Measurements from ENCODE around the gene GYG1.

Gene GYG1

GRCh38 chr3:148990236-148990635 is 1.1 kb upstream of the GYG1 start:
- no peak for DNase-seq (ENCODE audit: low spot score)

- peak; percentile 63 for DNase-seq (ENCODE audit: low spot score)
Observed at GRCh38 chr3:148992027-148992634, 791 bp downstream of the GYG1 start.

DNA sequence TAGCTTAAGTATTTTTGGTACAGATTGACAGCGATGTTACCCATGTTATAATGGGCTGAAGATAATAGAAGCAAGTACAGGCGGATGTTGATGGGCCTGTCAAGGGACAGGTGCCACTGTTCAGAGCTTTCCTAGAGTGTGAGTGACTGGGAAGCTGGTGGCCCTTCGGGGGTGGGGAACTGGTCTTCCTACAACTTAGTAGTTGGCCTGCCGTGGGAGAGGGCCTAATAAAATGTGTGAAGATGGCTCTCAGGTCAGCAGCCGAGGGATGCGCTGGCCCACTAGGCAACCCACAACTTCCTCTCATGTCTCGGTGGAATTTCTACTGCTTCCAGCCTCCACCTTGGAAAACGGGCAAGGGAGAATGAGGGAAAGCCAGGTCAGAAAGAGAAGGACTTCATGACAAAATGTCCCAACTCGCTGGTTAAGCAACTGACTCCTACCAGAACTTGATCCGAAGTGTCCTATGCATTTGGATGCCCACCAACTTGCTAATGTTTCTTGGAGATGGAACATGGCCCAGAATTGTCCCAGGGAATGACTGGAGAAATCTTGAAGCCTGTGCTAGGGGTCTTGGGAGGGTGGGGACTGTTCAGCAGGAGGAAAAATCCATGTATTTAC is 1.4 kb downstream of the GYG1 start:
- no peak for DNase-seq (ENCODE audit: low spot score)

- no peak for DNase-seq (ENCODE audit: low spot score)
Observed at GRCh38 chr3:148997623-148998022, 6.3 kb downstream of the GYG1 start.

DNA sequence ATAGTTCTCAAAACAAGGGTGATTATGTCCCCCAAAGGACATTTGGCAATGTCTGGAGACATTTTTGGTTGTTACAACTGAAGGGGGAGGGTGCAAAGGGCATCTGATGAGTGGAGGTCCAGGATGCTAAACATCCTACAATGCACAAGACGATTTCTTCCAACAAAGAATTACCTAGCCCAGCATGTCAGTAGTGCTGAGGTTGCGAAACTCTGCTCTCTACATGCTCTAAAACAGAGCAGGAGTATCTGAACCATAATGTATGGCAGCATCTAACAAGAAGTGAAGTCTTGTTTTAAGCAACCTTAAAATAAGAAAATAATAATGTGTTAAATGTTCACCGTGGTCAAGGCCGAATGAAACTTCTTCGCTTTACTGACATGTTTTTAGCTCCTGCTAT is 7.0 kb downstream of the GYG1 start:
- DNase-seq (ENCODE audit: low spot score), result no peak

DNA sequence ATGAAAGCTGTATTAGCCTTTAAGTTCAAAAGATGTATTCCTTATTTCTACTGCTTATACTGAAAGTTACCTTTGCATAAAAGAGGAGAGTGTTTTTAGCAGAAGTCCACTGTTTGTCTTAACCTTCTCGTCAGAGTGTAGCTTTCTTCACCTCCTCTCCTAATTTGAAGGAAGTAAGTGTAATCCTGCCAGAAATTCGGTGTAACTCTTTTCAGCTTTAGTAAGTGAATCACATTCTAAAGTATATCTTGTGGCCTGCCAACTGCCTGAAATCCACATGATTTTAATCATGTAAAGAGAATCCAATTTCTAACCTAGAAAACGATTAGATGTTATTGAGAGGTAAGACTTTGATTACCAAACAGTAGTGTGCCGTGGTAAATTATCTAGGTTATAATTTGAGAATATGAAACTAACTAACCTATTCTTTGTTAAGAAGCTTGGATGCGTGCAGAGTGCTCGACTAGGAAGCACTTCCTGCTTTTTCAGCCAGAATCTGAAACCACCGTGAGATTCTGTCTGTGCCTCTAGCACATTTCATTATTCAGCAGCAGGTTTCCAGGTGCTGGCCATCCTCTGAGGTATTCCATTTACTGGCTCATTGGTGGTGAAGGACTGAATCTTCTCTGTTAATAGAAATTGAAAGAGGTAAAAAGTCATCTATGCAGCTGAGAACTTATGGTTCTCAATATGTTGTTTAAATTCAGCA is 7.5 kb downstream of the GYG1 start:
- no peak for DNase-seq (ENCODE audit: low spot score)

- peak; percentile 23 for DNase-seq (ENCODE audit: low spot score)
Observed at GRCh38 chr3:148999806-149000205, 8.5 kb downstream of the GYG1 start.

GRCh38 chr3:149000206-149000745 is 8.9 kb downstream of the GYG1 start:
- no peak for DNase-seq (ENCODE audit: low spot score)

- no peak for DNase-seq (ENCODE audit: low spot score)
Observed at GRCh38 chr3:149001727-149002126, 10.4 kb downstream of the GYG1 start.

DNA sequence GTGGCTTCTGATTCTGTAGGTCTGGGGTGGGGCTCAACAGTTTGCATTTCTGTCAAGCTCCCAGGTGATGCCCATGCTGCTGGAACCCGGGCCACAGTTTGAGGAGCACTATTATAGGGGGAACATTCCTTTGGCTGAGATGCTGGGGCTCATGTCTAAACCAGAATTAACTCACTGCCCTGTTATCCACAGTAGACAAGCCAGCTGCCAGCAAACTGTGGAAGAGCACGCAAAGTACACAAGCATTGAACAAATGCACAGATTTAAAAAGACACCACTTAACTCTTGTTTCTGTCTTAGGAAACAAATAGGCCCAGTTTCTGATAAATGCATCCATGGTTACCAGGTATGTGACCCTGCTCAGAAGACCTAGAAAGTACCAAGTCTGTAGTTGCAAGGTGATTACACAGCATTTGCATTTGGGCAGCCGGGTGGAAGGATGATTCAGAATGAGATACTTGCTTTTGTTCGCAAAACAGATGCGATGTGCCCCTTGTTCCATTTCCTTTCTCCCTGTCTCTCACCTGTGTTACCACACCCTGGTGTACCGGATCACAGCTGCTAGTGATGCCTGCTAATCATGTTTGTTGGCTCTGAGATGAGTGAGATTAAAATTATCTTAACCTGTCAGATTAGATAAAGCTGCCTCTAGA is 12.4 kb downstream of the GYG1 start:
- no peak for DNase-seq (ENCODE audit: low spot score)

- DNase-seq (ENCODE audit: low spot score), result no peak
Observed at GRCh38 chr3:149004622-149005021, 13.3 kb downstream of the GYG1 start.

GRCh38 chr3:149005416-149005815 is 14.1 kb downstream of the GYG1 start:
- DNase-seq (ENCODE audit: low spot score), result no peak

- no peak for DNase-seq (ENCODE audit: low spot score)
Observed at GRCh38 chr3:149007567-149008257, 16.4 kb downstream of the GYG1 start.

- no peak for DNase-seq (ENCODE audit: low spot score)
Observed at GRCh38 chr3:149009732-149010131, 18.4 kb downstream of the GYG1 start.

DNA sequence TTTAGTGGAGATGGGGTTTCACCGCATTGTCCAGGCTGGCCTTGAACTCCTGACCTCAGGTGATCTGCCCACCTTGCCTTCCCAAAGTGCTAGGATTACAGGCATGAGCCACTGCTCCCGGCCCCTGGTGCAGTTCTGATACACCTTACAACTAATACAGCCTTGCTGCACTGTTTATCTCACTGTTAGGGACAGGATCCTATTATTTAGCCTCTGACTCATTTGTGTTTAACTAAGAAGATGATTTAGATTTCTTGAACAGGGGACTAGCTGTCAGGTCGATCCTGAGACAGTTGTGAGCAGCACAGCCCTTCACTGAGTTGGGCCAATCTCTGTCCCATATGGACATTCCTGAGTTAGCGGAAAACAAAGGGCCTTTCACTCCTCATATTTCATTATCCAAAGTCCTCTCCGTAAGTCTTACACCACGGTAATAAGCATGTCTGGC is 19.2 kb downstream of the GYG1 start:
- DNase-seq (ENCODE audit: low spot score), result no peak

DNA sequence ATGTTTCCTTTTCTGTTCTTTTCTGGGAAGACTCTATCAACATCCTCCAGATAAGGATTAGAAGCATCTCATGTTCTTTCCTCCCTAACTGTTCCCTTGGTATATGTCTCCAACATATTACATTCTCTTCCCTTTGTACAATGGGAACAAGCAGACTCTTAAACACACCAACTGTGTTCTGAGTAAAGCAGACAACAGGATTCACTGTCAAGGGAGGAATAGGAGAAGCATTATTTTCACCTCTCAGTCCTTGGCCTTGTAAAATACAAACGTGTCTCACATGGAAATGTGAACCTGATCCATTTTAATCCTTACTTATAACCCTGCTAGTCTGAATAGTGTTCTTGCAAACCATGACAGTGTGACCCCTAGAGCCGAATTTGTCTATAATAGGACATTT is 19.6 kb downstream of the GYG1 start:
- no peak for DNase-seq (ENCODE audit: low spot score)

GRCh38 chr3:149011676-149012075 is 20.3 kb downstream of the GYG1 start:
- DNase-seq (ENCODE audit: low spot score), result no peak

- DNase-seq (ENCODE audit: low spot score), result no peak
Observed at GRCh38 chr3:149013726-149014125, 22.4 kb downstream of the GYG1 start.

DNA sequence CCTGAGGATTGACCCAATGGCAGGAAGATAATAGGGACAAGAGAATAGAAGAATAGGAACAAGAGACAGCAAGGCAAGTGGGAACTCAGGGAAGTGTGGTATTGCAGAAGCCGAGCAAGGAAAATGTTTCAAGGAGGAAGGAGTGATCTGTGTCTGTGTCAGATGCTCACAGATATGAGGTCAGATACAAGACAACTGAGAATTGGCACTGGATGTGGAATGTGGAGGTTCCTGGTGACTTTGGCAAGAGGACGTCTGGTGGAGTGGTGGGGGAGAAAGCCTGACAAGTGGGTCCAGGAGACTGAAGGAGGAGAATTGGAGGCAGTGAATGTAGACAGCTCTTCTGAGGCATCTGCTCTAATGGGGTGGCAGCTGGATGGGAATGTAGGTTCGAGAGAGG is 24.1 kb downstream of the GYG1 start:
- DNase-seq (ENCODE audit: low spot score), result no peak

- no peak for DNase-seq (ENCODE audit: low spot score)
Observed at GRCh38 chr3:149016242-149016641, 24.9 kb downstream of the GYG1 start.

DNA sequence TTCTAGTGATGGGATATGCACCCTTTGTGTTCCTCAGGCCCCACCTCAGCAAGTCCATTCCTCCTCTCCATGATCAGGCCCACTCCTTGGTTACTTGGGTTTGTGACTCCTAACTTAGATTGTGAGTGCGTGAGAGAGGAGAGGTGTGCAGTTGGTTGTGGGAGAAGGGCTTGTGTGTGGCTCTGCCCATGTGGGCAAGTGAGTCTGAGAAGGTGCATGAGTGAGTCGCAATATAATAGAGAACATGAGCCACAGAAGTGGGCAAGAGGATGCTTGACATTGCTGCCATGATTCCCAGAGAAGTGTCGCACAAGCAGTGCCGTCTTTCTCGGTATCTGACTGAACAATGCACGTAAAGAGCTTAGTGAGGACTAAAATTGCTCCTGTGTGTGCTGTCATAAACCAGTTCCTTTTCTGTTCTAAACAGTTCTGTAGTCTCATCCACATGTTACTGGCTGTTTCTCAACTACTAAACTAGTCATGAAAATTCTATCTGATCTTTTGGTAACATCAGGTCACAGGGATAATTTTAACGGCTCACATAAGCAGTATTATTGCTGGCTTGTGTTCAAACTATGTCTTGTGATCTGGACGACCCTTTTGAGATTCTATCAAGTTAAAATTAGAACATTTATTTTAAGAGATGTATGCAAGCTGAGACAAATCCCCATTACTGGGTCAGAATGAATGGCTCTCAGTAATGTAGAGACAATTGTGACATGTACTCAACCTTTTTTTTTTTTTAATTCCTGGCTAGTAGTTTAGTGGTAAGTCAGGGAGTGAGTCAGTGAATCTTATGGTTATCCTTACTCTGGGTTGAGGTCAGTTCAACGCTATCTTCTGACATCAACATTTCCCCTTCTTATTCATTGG is 25.6 kb downstream of the GYG1 start:
- DNase-seq (ENCODE audit: low spot score), result peak; percentile 58
